OCI-LY7 (cell line): ENCODE measurements around the gene IPCEF1. TPM values are rescaled to one million over a fixed set of nuclear protein-coding genes. Genes with fewer than 3 reads are reported as not detected.

Experiments
- BruUV-seq: library from RNA; stranded (reverse); fragments of 400-500 nt; replicated peaks from 2 replicates; lab custom pipeline; 2021; lab: Mats Ljungman, UMichigan
- CTCF ChIA-PET: fragments of 300-600 bp; sonication (Branson Sonifier 250); formaldehyde crosslinking; loops from one replicate; lab custom pipeline; 2022; ENCODE audit warnings: antibody characterized with exemption; ENCODE audit not compliant: unreplicated experiment; lab: Charles Lee
- POLR2A ChIA-PET: fragments of 300-600 bp; sonication (Branson Sonifier 250); formaldehyde crosslinking; loops from one replicate; lab custom pipeline; 2022; ENCODE audit warnings: antibody characterized with exemption; lab: Charles Lee
- DNase-seq: peaks from one replicate; pipeline ENCODE4 v3.0.0-alpha.2; 2015; ENCODE audit warnings: low spot score
- H2AFZ ChIP-seq: fragments of 200-600 bp; sonication (generic), shearing (Covaris generic); 2 replicates; pipeline ENCODE4 v1.6.1; 2014; ENCODE audit warnings: mild to moderate bottlenecking, antibody characterized with exemption, low read length, moderate library complexity
- H3K27ac ChIP-seq: fragments of 200-600 bp; sonication (generic); 2 replicates; pipeline ENCODE4 v1.5.1; 2014; ENCODE audit warnings: mixed run types, low read depth, mild to moderate bottlenecking, moderate library complexity, low read length, inconsistent platforms; ENCODE audit not compliant: poor library complexity, severe bottlenecking
- H3K36me3 ChIP-seq: fragments of 200-600 bp; sonication (generic); 2 replicates; pipeline ENCODE4 v1.6.1; 2014; ENCODE audit warnings: mild to moderate bottlenecking, antibody characterized with exemption, low read length, moderate library complexity, mixed read lengths; ENCODE audit not compliant: insufficient read depth
- H3K4me1 ChIP-seq: fragments of 200-600 bp; sonication (generic); 2 replicates; pipeline ENCODE4 v1.5.1; 2014; ENCODE audit warnings: mild to moderate bottlenecking, low read length; ENCODE audit not compliant: insufficient read depth, poor library complexity, severe bottlenecking
- H3K4me2 ChIP-seq: fragments of 200-600 bp; sonication (generic); 2 replicates; pipeline ENCODE4 v1.6.1; 2014; ENCODE audit warnings: mild to moderate bottlenecking, low read length
- H3K4me3 ChIP-seq: fragments of 200-600 bp; sonication (generic); 2 replicates; pipeline ENCODE4 v1.5.1; 2014; ENCODE audit warnings: mild to moderate bottlenecking, low read depth, low read length; ENCODE audit not compliant: poor library complexity, severe bottlenecking
- H3K79me2 ChIP-seq: fragments of 200-600 bp; sonication (generic); 2 replicates; pipeline ENCODE4 v1.6.1; 2016; ENCODE audit warnings: low read depth, mild to moderate bottlenecking, low read length, moderate library complexity, mixed read lengths; ENCODE audit not compliant: insufficient read depth
- H3K9me2 ChIP-seq: fragments of 200-600 bp; sonication (generic); 2 replicates; pipeline ENCODE4 v1.6.1; 2016; ENCODE audit warnings: mild to moderate bottlenecking, low read length, mixed read lengths; ENCODE audit not compliant: insufficient read depth
- H3K9me3 ChIP-seq: fragments of 200-600 bp; sonication (generic); 2 replicates; pipeline ENCODE4 v1.6.1; 2014; ENCODE audit warnings: mild to moderate bottlenecking, mixed run types, low read length, mixed read lengths
- H4K20me1 ChIP-seq: fragments of 200-600 bp; sonication (generic); 2 replicates; pipeline ENCODE4 v1.6.1; 2014; ENCODE audit warnings: mild to moderate bottlenecking, antibody characterized with exemption, low read length, moderate library complexity, mixed read lengths; ENCODE audit not compliant: insufficient read depth
- EZH2phosphoT487 ChIP-seq: fragments of 200-600 bp; sonication (generic); IDR thresholded peaks from 2 replicates; pipeline ENCODE4 v1.6.1; 2018; ENCODE audit warnings: low read depth, borderline replicate concordance, mild to moderate bottlenecking, mixed run types, antibody characterized with exemption, low read length, moderate library complexity, mixed read lengths
- intact Hi-C: fragments of 100-400 bp; cut with micrococcal nuclease; formaldehyde crosslinking; loops from one replicate; pipeline ENCODE4 v1.10.0; 2022; ENCODE audit not compliant: unreplicated experiment
- total RNA-seq, 2 experiments: library from RNA; depleted of rRNA in 1 of 2; stranded (reverse); fragments of >200 nt in 1 of 2; shearing (Covaris generic) in 1 of 2; gene quantifications; 2 replicates each; pipeline ENCODE4 v1.2.3, GENCODE V29; 2014 to 2022
- TF ChIP-seq, protein P1 (sequence below): fragments of 200-600 bp; sonication (generic); conservative IDR thresholded peaks from 2 replicates; pipeline ENCODE4 v1.5.1; 2014; ENCODE audit warnings: mild to moderate bottlenecking, antibody characterized with exemption, low read length, moderate library complexity, mixed read lengths

Gene IPCEF1
- total RNA-seq, 2 experiments from 2014 or later = not detected

DNA sequence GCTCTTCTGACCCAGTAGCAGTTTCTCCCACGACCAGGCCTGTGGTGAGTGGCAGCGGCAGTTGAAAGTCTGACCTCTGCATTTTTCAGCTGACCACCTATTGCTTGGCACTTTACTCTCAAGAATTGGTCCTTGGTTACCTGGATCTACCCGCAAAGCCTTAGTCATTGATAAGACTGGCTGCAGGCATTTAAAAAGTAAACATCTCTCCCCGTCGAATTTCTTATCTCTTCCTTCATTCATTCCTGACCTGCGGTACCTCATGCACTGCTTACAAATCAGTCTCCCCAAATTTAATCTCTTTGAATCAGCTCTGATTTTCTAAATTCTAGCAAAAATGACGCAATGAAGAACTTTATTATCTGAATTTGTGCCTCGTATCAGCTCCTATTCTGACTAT, 26.1 kb upstream of the IPCEF1 start:
- no peak overlapping the region for H2AFZ ChIP-seq
- intact Hi-C loops = no loop called here
- no peak overlapping the region for H3K27ac ChIP-seq
- H3K4me3 ChIP-seq = no peak overlapping the region
- H3K79me2 ChIP-seq = no peaks in the 10 kb centered on the region
- TF ChIP-seq EZH2phosphoT487 = no peak
- TF ChIP-seq, protein P1, sequence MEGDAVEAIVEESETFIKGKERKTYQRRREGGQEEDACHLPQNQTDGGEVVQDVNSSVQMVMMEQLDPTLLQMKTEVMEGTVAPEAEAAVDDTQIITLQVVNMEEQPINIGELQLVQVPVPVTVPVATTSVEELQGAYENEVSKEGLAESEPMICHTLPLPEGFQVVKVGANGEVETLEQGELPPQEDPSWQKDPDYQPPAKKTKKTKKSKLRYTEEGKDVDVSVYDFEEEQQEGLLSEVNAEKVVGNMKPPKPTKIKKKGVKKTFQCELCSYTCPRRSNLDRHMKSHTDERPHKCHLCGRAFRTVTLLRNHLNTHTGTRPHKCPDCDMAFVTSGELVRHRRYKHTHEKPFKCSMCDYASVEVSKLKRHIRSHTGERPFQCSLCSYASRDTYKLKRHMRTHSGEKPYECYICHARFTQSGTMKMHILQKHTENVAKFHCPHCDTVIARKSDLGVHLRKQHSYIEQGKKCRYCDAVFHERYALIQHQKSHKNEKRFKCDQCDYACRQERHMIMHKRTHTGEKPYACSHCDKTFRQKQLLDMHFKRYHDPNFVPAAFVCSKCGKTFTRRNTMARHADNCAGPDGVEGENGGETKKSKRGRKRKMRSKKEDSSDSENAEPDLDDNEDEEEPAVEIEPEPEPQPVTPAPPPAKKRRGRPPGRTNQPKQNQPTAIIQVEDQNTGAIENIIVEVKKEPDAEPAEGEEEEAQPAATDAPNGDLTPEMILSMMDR = no peak
- H4K20me1 ChIP-seq = no peaks in the 10 kb centered on the region
- H3K9me3 ChIP-seq = no peaks in the 10 kb centered on the region
- H3K9me2 ChIP-seq = no peaks in the 10 kb centered on the region
- no peak overlapping the region for H3K4me2 ChIP-seq
- no peak for DNase-seq
- ChIA-PET CTCF (interaction anchor here (0.6 kb wide), 1 partner anchor 10 kb away, joined by 3 read pairs; no protein-coding TSS in a partner anchor), POLR2A (interaction anchor here (0.6 kb wide), 1 partner anchor 1667 kb away, joined by 3 read pairs; no protein-coding TSS in a partner anchor)
- no TSS peak for BruUV-seq
- no peaks in the 10 kb centered on the region for H3K36me3 ChIP-seq
- no peaks in the 10 kb centered on the region for H3K4me1 ChIP-seq

DNA sequence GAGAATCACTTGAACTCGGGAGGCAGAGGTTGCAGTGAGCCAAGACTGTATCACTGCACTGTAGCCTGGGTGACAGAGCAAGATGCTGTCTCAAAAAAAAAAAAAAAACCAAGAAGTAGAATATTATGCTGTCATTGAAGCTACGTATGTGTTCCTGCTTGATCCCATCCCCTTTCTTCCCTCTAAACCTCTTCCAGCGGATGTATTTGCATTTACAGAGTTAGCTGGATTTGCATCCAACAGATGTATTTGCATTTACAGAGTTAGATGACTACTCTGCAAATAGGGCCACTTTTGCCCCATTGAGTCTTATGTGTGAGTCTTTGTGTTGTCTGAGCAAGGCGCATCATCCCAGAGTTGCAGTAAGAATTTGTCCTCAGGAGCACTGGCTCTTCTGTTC, 24.9 kb upstream of the IPCEF1 start:
- H2AFZ ChIP-seq = no peak overlapping the region
- H3K9me3 ChIP-seq = no peaks in the 10 kb centered on the region
- H3K4me2 ChIP-seq = no peak overlapping the region
- H4K20me1 ChIP-seq = no peaks in the 10 kb centered on the region
- no peak overlapping the region for H3K4me3 ChIP-seq
- CTCF ChIA-PET = no interaction called here
- DNase-seq = no peak
- intact Hi-C loops = no loop called here
- BruUV-seq = no TSS peak
- no peak overlapping the region for H3K27ac ChIP-seq
- POLR2A ChIA-PET = interaction anchor here (0.8 kb wide), 1 partner anchor 55 kb away, joined by 3 read pairs; no protein-coding TSS in a partner anchor
- no peaks in the 10 kb centered on the region for H3K9me2 ChIP-seq
- H3K4me1 ChIP-seq = no peaks in the 10 kb centered on the region
- no peak for TF ChIP-seq EZH2phosphoT487
- TF ChIP-seq, protein P1 = no peak
- H3K79me2 ChIP-seq = no peaks in the 10 kb centered on the region
- no peaks in the 10 kb centered on the region for H3K36me3 ChIP-seq

DNA sequence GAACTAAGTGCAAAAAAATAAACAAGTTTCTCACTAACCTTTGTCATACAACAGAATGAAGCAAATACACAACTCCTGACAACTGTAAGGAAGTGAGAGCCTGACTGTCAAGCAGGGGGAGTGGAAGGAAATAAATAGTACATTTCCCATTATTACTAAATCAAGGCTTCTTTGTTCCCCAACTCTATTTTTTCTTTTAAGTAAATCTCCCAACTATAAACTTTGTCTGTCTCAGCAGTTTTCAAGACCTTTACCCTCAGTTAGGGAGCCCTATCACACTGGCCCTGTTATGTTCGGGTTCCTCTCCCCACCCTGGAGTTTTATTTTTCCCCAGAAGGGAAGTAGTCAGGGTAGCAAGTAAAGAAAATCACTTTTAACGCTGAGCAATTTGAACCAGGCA, 24.1 kb upstream of the IPCEF1 start:
- no peaks in the 10 kb centered on the region for H3K9me3 ChIP-seq
- intact Hi-C loops = no loop called here
- H3K36me3 ChIP-seq = no peaks in the 10 kb centered on the region
- no peak for TF ChIP-seq EZH2phosphoT487
- TF ChIP-seq, protein P1 = no peak
- no peaks in the 10 kb centered on the region for H4K20me1 ChIP-seq
- no peak for DNase-seq
- H3K4me1 ChIP-seq = no peaks in the 10 kb centered on the region
- no peaks in the 10 kb centered on the region for H3K9me2 ChIP-seq
- no peak overlapping the region for H2AFZ ChIP-seq
- no peak overlapping the region for H3K4me3 ChIP-seq
- ChIA-PET POLR2A (no interaction called here), CTCF (no interaction called here)
- BruUV-seq = no TSS peak
- no peak overlapping the region for H3K4me2 ChIP-seq
- H3K27ac ChIP-seq = no peak overlapping the region
- no peaks in the 10 kb centered on the region for H3K79me2 ChIP-seq
